Caco-2 (cell line): Measurements from ENCODE around the gene KDM4F. TPM values are rescaled to one million over a fixed set of nuclear protein-coding genes. Genes with fewer than 3 reads are reported as not detected.

Experiments
- BruUV-seq: library from RNA; stranded (reverse); fragments of 400-500 nt; replicated peaks from 2 replicates; lab custom pipeline; 2021; lab: Mats Ljungman, UMichigan
- CTCF ChIA-PET: fragments of 300-600 bp; sonication (Branson Sonifier 250); formaldehyde crosslinking; loops from one replicate; lab custom pipeline; 2022; ENCODE audit warnings: antibody characterized with exemption; lab: Charles Lee
- POLR2A ChIA-PET: fragments of 300-600 bp; sonication (Branson Sonifier 250); formaldehyde crosslinking; loops from one replicate; lab custom pipeline; 2022; ENCODE audit warnings: antibody characterized with exemption; lab: Charles Lee
- DNase-seq, 2 experiments: peaks; one replicate each; pipeline versions ENCODE4 v3.0.0 to v3.0.0-alpha.2; 2020 to 2022
- H3K27me3 ChIP-seq: replicated peaks from 2 replicates; pipeline ENCODE4 v1.6.0; 2011; ENCODE audit warnings: low read length; ENCODE audit not compliant: control insufficient read depth, insufficient read depth
- H3K36me3 ChIP-seq: 2 replicates; pipeline ENCODE4 v1.5.1; 2011; ENCODE audit warnings: low read length; ENCODE audit not compliant: control insufficient read depth, insufficient read depth
- H3K4me1 ChIP-seq: fragments of 250-450 bp; sonication (Bioruptor Pico); 2 replicates; pipeline ENCODE4 v1.5.1; 2020; ENCODE audit warnings: mild to moderate bottlenecking
- H3K4me3 ChIP-seq: 2 replicates; pipeline ENCODE4 v1.5.1; 2011; ENCODE audit warnings: low read depth, mild to moderate bottlenecking, control low read depth, low read length
- H3K9me3 ChIP-seq: fragments of 250-450 bp; sonication (Bioruptor Pico); 2 replicates; pipeline ENCODE4 v1.5.1; 2020; ENCODE audit warnings: mild to moderate bottlenecking, moderate library complexity
- H3K27ac Mint-ChIP-seq: one replicate; pipeline ENCODE4 v1.8.0; 2022; ENCODE audit warnings: mixed read lengths; ENCODE audit not compliant: unreplicated experiment
- H3K27me3 Mint-ChIP-seq: one replicate; pipeline ENCODE4 v1.8.0; 2022; ENCODE audit warnings: mixed read lengths; ENCODE audit not compliant: insufficient read depth, unreplicated experiment
- H3K36me3 Mint-ChIP-seq: one replicate; pipeline ENCODE4 v1.8.0; 2022; ENCODE audit warnings: mild to moderate bottlenecking, mixed read lengths; ENCODE audit not compliant: insufficient read depth, unreplicated experiment
- H3K4me1 Mint-ChIP-seq: one replicate; pipeline ENCODE4 v1.8.0; 2022; ENCODE audit warnings: low read depth, mixed read lengths; ENCODE audit not compliant: unreplicated experiment
- H3K4me3 Mint-ChIP-seq: one replicate; pipeline ENCODE4 v1.8.0; 2022; ENCODE audit warnings: mild to moderate bottlenecking, moderate library complexity, mixed read lengths; ENCODE audit not compliant: unreplicated experiment
- H3K9me3 Mint-ChIP-seq: one replicate; pipeline ENCODE4 v1.8.0; 2022; ENCODE audit warnings: mixed read lengths; ENCODE audit not compliant: unreplicated experiment
- CTCF ChIP-seq, 2 experiments: fragments of 200-600 bp in 1 of 2; IDR thresholded peaks; 1 replicate in 1 of 2; 2 replicates in 1 of 2; pipeline versions ENCODE4 v1.5.1 to v1.8.0; 2011 to 2022; ENCODE audit warnings: antibody characterized with exemption in 1 of 2, control low read depth in 1 of 2, inconsistent platforms in 1 of 2, low read depth in 1 of 2, low read length in 1 of 2, mild to moderate bottlenecking in 1 of 2, moderate library complexity in 1 of 2; ENCODE audit not compliant: insufficient read depth in 1 of 2, severe bottlenecking in 1 of 2, unreplicated experiment in 1 of 2
- intact Hi-C: fragments of 100-400 bp; cut with micrococcal nuclease; formaldehyde crosslinking; loops from one replicate; pipeline ENCODE4 v1.10.0; 2022; ENCODE audit not compliant: unreplicated experiment
- total RNA-seq: library from RNA; stranded (reverse); gene quantifications from 2 replicates; pipeline ENCODE4 v1.2.3, GENCODE V29; 2022

KDM4F gene
- total RNA-seq, 1 experiment from 2014 or later = not detected

- no TSS peak for BruUV-seq
- H3K4me3 Mint-ChIP-seq = no peak overlapping the region
- no peaks in the 10 kb centered on the region for H3K36me3 ChIP-seq
- TF ChIP-seq CTCF (IDR thresholded peaks at IDR 0.05; ENCODE audit: insufficient read depth in 1 of 2, low read depth in 1 of 2, low read length in 1 of 2, severe bottlenecking in 1 of 2, unreplicated experiment in 1 of 2) = no peak
- H3K36me3 Mint-ChIP-seq = no peaks in the 10 kb centered on the region
- ChIA-PET POLR2A (no interaction called here), CTCF (no interaction called here)
- H3K9me3 ChIP-seq = no peaks in the 10 kb centered on the region
- no peak overlapping the region for H3K4me3 ChIP-seq
- H3K9me3 Mint-ChIP-seq = no peaks in the 10 kb centered on the region
- H3K27me3 Mint-ChIP-seq = peaks cover 3% of the 10 kb centered on the region
- H3K27ac Mint-ChIP-seq = no peak overlapping the region
- intact Hi-C loops = no loop called here
- no peaks in the 10 kb centered on the region for H3K4me1 ChIP-seq
- DNase-seq = no peak
- H3K4me1 Mint-ChIP-seq = peaks cover 4% of the 10 kb centered on the region
- H3K27me3 ChIP-seq = no peaks in the 10 kb centered on the region; the same call in 1 of the 2 replicates
Measured at GRCh38 chr11:95045812-95046211, 3.4 kb upstream of the KDM4F start.

GRCh38 chr11:95050595-95051202, 1.5 kb downstream of the KDM4F start:
- H3K36me3 Mint-ChIP-seq = no peaks in the 10 kb centered on the region
- intact Hi-C loops = no loop called here
- H3K27me3 Mint-ChIP-seq = no peaks in the 10 kb centered on the region
- CTCF ChIA-PET = no interaction called here
- no peak overlapping the region for H3K4me3 Mint-ChIP-seq
- TF ChIP-seq CTCF (IDR thresholded peaks at IDR 0.05; ENCODE audit: insufficient read depth in 1 of 2, low read depth in 1 of 2, low read length in 1 of 2, severe bottlenecking in 1 of 2, unreplicated experiment in 1 of 2) = no peak
- peaks cover 9% of the 10 kb centered on the region for H3K4me1 Mint-ChIP-seq
- H3K9me3 Mint-ChIP-seq = peaks cover 10% of the 10 kb centered on the region
- DNase-seq = no peak
- H3K9me3 ChIP-seq = no peaks in the 10 kb centered on the region
- no peak overlapping the region for H3K27ac Mint-ChIP-seq
- no peak overlapping the region for H3K4me3 ChIP-seq
- no peaks in the 10 kb centered on the region for H3K4me1 ChIP-seq
- BruUV-seq = no TSS peak
- H3K36me3 ChIP-seq = no peaks in the 10 kb centered on the region
- H3K27me3 ChIP-seq = no peaks in the 10 kb centered on the region
- POLR2A ChIA-PET = no interaction called here

DNA sequence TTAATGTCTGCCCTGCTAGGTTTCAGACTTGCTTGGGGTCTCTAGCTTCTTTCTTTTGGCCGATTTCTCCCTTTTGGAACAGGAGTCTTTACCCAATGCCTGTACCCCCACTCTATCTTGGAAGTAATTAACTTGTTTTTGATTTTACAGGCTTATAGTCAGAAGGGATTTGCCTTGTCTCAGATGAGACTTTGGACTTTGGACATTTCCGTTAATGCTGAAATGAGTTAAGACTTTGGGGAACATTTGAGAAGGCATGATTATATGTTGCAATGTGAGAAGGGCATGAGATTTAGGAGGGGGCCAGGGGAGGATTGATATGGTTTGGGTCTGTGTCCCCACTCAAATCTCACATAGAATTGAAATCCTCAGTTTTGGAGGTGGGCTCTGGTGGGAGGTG, 5.1 kb downstream of the KDM4F start:
- no peak for DNase-seq
- Mint-ChIP-seq H3K9me3 (peaks cover 10% of the 10 kb centered on the region), H3K27ac (no peak overlapping the region), H3K4me1 (peaks cover 14% of the 10 kb centered on the region), H3K27me3 (peaks cover 3% of the 10 kb centered on the region), H3K36me3 (no peaks in the 10 kb centered on the region), H3K4me3 (no peak overlapping the region)
- CTCF ChIA-PET = no interaction called here
- no TSS peak for BruUV-seq
- intact Hi-C loops = no loop called here
- Histone ChIP-seq H3K9me3 (no peaks in the 10 kb centered on the region), H3K4me1 (no peaks in the 10 kb centered on the region), H3K27me3 (no peaks in the 10 kb centered on the region), H3K4me3 (no peak overlapping the region), H3K36me3 (no peaks in the 10 kb centered on the region)
- POLR2A ChIA-PET = no interaction called here
- no peak for TF ChIP-seq CTCF (IDR thresholded peaks at IDR 0.05; ENCODE audit: insufficient read depth in 1 of 2, low read depth in 1 of 2, low read length in 1 of 2, severe bottlenecking in 1 of 2, unreplicated experiment in 1 of 2)
